IPS-11a (cell line): ENCODE data around the gene OR7D4.
"Not testable (repeated sequence)": the region's sequence is repeated elsewhere in the genome, so short reads cannot be mapped to it uniquely, and the experiment has no call there.

Source experiments
- H3K4me3 ChIP-seq: one replicate; pipeline ENCODE4 v1.5.1; 2013; ENCODE audit warnings: low read depth, low read length, control low read depth

Gene OR7D4

GRCh38 chr19:9219489-9219888 lies at the start of gene OR7D4:
TSS of gene OR7D4 (minus strand) at chr19:9219589. CDS start at chr19:9214837, 4,752 bp downstream.
- H3K4me3 ChIP-seq = no peak within 1 kb of the TSS

- no peak overlapping the region for H3K4me3 ChIP-seq
These were observed 31.8 kb upstream of the OR7D4 start for GRCh38 chr19:9251236-9251635.

GRCh38 chr19:9250630-9251029 lies 31.2 kb upstream of the OR7D4 start, which contains the start of gene OR7E24:
TSS of gene OR7E24 (plus strand) at chr19:9250930. CDS start at chr19:9251044, 114 bp downstream.
- H3K4me3 ChIP-seq = no peak within 1 kb of the TSS

- H3K4me3 ChIP-seq = no peak overlapping the region
These were observed 13.8 kb downstream of the OR7D4 start for GRCh38 chr19:9205501-9206113.

GRCh38 chr19:9198044-9198443 lies 21.3 kb downstream of the OR7D4 start:
- H3K4me3 ChIP-seq = not testable (repeated sequence)

GRCh38 chr19:9189535-9189934 lies 29.9 kb downstream of the OR7D4 start:
- no peak overlapping the region for H3K4me3 ChIP-seq

GRCh38 chr19:9187191-9187590 lies 32.2 kb downstream of the OR7D4 start:
- no peak overlapping the region for H3K4me3 ChIP-seq

- H3K4me3 ChIP-seq = no peak overlapping the region
These were observed 36.4 kb downstream of the OR7D4 start for GRCh38 chr19:9183000-9183399.

- H3K4me3 ChIP-seq = no peak within 1 kb of the TSS
These were observed 40.5 kb downstream of the OR7D4 start, which contains the start of gene OR7D2 for GRCh38 chr19:9178901-9179300. TSS of gene OR7D2 (plus strand) at chr19:9178979. CDS start at chr19:9185782, 6,803 bp downstream.

- no peak overlapping the region for H3K4me3 ChIP-seq
These were observed 44.1 kb downstream of the OR7D4 start for GRCh38 chr19:9175326-9175725.

- H3K4me3 ChIP-seq = no peak overlapping the region
These were observed 47.9 kb downstream of the OR7D4 start for GRCh38 chr19:9171393-9171991.

GRCh38 chr19:9166846-9167245 lies 52.5 kb downstream of the OR7D4 start:
- H3K4me3 ChIP-seq = no peak overlapping the region

- H3K4me3 ChIP-seq = no peak overlapping the region
These were observed 54.1 kb downstream of the OR7D4 start for GRCh38 chr19:9165261-9165660.

- no peak overlapping the region for H3K4me3 ChIP-seq
These were observed 58.0 kb downstream of the OR7D4 start for GRCh38 chr19:9161427-9161826.
